NK-92 (cell line): ENCODE data around the gene CEP85L.

ENCODE experiments used
- DNase-seq: peaks from one replicate; lab custom pipeline; 2025; ENCODE audit not compliant: unreplicated experiment; lab: John Stamatoyannopoulos, UW

CEP85L gene

DNA sequence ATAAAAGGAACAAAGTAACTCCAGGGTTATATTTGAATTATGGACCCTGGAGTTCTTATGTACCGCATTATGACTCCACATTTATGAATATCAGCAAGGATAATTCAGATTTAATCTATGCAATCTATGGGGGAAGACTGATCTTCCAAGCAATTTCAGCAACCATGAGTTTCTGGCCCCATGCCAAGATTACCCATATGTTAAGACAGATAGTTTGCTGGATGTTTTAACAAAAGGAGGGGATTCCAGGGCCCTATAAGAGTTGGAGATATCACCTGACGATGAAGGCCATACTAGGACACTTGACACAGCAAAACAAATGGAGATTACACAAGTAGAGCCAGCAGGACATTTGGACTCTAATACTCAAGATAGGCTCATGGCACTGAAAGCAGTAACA lies 149.2 kb downstream of the CEP85L start:
- DNase-seq: no peak

DNA sequence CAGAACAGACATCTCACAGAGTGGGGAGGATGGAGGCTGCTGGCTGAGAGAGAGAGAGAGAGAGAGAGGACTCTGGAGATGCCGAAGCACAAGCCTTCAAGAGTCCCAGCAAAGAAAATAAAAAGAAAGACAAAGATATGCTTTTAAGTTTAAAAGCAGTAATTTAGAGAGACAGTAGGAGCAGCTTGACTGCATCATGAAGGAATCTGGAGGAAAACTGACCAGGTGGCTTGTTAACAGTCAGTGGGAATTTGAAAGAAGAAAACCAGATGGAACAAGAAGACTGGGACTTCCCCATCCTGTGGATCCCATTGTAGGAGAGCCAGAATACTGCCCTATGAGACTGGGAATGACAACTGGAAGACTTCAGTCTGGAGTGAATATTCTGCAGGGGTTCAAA lies 149.6 kb downstream of the CEP85L start:
- DNase-seq: no peak

DNA sequence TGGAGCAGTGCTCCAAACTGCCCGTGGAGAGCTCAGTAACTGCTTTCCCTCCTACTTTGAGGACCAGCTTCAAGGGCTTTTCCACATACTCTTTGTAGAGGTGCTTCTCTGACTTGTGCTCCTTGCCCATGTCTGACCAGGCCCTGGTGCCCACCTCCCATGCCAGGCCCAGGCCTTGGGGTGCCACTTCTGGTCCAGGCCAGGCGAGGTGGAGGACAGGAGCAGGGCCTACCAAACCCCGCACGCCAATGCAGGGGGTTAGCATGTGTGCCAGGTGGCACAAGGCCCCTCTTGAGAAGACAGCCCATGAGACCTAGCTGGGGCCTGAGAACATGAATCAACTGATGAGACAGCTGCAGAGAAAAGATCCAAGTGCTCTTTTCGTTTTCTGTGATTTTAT lies 150.3 kb downstream of the CEP85L start:
- DNase-seq: no peak

DNA sequence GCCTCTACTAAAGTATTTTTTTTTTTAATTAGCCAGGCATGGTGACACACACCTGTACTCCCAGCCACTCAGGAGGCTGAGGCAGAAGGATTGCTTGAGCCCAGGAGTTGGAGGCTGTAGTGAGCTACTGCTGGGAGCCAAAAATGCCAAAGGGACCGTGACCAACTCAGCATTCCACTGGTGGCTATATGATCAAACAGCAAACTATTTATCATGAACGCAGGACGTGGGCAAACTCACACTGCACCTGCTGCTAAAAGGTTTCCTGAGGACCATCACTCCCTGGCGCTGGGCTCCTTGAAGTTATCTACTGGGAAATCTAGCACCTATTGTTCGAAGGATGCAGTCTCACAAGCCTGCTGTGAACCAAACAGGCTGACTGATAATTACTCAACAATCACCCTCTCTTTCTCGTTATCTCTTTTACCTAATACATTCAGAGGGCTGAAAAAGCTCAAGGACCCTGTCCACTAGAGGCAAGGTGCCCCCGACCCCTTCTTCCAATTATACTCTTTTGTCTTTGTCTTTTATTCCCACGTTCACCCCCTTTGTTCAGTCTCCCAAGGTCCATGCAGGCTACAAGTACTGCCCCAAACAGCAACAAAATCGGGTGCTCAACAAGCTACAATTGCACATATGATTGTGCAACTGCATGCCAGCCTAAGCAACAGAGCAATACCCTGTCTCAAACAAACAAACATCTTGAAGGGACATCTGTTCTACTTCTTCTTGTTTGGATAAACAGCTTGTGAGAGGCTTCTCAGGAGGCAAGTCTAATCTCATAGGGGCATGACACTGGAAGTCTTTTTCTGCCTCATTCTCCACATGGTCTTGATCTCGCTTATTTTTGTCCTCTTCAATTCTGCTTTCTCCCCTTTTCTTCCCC lies 151.0 kb downstream of the CEP85L start:
- DNase-seq: no peak

DNA sequence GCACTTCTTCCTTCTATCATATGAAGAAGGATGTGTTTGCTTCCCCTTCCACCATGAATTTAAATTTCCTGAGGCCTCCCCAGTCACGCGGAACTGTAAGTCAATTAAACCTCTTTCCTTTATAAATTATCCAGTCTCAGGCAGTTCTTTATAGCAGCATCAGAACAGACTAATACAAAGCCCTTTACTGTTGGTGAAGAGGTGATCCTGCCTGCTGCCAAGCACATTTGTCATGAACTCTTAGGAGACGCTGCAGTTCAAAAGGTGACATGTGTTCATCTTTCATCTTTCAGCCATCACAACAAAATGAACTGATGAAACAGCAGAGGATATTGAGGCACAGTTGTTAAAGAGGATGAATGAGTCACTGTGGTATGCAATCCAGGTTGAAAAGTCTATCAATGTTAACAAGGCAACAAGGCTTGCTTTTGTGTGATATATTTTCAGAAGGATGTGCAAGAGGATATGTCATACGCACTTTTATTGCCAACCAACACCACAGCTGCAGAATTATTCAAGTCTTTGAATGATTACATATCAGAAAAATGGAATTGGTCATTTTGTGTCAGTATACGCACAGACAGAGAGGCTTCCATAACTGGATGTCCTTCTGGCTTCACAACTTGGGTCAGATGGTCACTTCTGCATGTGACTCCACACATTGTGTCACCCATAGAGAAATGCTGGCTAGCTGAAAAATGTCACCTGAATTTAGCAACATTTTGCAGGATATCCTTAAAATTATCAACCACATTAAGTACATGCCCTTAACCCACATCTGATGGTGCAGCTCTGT lies 155.7 kb downstream of the CEP85L start:
- DNase-seq: no peak

DNA sequence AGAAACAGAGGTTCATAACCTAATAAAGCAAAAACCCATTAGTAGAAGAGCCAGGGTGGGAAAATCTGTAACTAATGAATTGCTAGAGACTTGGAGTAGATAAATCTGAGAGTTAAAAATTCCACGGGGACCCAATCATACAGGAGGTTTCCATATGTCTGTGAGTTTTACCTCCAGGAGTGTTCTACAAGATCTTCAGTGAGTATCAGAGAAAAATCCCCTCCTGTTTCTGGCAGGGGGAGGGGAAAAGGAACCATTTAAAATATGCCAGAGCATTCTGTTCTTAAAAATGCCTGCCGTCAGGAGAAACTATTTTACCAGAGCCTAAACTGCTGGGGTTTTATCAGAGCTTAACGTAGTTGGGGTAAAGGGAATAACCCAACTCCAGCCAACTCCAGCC lies 157.3 kb downstream of the CEP85L start:
- no peak for DNase-seq

DNA sequence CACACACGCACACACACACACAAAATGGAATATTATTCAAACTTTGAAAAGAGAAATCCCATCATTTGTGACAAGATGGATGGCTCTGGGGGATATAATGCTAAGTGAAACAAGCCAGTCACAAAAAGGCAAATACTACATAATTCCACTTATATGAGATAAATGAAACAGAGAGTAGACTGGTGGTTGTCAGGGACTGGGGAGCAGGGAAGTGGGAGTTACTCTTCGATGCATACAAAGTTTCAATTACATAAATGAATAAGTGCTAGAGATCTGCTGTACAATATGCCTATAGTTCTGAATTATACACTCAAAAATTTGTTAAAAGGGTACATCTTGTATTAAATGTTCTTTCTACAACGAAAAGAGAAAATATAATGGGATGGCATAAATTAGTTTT lies 161.4 kb downstream of the CEP85L start:
- DNase-seq: no peak

DNA sequence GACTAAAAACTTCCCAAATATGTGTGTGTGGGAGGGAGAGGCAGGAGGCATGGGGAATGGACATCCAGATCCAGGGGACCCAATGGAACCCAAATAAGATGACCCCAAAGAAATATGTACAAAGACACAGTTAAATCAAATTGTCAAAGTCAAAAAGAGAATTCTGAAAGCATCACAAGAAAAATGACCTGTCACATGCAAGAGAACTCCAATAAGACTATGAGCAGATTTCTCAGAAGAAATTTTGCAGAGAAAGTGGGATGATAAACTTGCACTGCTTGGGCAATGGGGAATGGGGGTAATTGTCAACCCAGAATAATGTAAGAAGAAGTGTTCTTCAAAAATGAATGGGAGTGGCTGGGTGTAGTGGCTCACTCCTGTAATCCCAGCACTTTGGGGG lies 162.8 kb downstream of the CEP85L start:
- DNase-seq: no peak

DNA sequence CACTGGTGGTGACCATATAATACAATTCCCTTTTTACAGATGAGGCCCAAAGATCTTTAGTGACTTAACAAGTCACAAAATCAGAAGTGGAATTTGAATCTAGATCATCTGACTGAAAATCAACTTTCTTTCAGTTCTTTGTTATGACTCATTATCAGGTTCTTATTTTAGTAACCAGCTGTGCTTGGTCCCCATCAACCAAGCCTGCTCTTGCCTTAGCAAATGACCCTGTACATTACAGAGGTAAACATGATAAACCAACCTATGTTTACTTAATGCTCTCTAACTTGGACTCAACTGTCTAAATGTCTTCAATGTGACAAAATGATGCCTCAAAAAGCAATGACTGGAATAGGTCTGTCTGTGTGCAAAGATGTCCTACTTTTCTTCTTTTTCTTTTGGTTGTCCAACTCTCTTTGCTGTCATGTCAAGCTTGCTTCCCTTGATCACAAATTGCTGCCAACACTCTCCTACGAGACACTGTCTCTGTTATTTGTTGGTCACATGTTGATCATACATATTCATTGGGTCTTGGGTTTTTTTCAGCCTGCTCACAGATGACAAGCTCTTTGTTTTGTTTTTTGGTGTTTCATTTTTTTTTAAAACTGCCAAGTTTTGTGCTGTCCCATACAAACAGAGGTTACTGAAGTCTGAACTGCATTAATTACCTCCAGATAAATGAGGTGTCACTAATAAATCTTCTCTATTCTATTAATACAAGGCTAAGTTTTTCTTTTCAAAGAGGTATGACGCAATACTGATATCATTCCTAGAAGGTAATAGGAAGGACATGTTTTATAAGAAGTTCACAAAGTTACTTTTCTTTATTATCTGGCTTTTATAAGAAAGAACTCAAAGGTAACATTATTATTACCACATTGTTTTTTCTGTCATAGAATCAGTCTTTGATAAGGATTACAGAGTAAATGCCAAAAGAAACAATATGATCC lies 165.5 kb downstream of the CEP85L start:
- no peak for DNase-seq

DNA sequence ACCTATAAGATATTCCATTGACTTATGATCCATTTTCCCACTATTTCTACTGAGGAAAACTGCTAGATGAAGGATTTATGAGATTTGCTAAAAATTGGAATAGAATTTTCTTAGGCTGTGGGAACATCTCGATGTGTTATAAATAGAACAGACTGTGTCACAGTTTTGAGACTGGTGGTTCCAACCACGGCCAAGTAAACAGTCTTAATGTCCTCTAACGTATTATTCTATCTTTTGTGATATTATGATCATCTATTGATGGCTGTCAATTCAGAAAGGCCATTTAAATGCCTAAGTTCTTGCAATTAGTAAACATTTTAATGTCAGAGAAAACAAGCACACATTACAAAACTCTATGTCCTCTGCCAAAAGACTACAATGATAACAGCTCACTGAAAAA lies 174.8 kb downstream of the CEP85L start:
- DNase-seq: no peak

DNA sequence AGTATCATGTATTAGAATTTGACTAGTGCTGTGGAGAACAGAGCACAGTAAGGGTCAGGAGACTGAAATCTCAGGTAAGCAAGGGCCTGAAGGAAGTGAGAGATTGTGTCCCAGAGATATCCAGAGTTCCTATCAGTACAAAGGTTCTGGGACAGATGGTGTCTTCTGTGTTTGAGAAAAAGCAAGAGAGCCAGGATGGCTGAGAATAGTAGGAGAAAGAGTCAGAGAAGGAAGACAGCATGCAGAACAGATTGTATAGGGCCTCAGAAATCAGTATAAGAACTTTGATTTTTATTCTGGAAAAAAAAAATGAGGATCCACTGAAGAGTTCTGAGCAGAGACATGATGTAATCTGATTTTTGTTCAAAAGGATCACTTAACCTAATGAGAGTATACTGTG lies 178.1 kb downstream of the CEP85L start:
- DNase-seq: no peak

DNA sequence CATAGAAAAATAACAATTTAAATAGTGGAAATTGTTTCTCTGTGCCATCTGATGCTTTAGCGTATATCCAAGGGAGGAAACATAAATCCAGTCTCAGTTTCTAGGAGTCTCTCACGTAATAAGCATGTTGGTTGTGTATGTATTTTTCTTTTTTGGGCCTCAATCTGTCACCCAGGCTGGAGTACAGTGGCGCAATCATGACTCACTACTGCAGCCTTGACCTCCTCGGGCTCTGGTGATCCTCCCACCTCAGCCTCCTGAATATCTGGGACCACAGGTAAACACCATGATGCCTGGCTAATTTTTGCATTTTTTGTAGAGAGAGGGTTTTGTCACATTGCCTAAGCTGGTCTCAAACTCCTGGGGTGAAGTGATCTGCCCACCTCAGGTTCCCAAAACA lies 181.9 kb downstream of the CEP85L start:
- no peak for DNase-seq

DNA sequence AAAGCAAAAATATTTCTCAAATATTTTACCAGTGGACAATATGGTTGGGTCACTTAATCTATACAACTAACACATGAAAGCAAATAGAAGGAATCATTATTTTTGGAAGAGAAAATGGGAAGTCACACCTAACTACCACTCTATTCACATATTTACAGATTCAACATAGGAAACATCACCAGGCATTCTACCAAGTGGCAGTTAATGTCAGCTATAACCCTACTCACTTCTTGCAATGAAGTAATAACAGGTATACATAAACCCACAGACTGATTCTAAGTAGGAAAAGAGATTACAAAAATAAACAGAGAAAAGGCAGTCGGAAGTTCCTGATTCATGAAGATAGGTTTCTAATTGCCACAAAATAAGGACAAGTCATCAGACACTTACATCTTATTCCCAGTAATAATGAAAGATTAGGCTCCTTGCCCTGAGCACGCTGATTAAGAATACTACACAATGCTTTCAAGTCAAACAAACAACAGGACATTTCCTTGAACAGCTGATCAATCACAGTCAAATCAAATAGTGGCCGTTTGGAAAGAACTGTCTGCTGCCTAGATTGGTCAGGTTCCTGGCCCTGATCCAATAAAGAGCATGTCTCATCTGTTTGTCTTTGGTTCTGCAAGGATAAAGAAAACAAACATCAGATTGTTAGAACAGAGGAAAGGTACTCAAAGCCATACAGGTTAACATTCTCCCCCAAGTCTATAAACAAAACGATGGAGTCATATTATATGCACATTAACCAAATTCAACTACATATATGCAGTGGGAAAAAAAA lies 182.5 kb downstream of the CEP85L start:
- DNase-seq: no peak

DNA sequence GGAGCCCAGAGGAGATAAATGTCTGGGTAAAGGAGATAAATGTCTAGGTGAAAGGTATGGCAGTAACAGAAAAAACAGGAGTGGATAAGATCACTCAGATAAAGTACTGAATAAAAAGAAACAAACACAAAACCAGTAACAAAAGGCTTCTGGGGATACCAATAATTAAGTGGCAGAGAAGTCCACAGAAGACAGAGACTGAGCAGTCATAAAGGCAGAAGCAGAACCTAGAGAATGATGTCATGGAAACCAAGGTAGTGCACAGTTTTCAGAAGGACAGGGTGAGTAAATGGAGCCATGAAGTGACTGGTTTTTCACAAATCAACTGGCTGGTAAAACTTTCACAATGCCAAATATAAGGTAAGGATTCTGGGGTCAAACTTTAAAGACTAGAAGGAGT lies 184.2 kb downstream of the CEP85L start:
- no peak for DNase-seq

DNA sequence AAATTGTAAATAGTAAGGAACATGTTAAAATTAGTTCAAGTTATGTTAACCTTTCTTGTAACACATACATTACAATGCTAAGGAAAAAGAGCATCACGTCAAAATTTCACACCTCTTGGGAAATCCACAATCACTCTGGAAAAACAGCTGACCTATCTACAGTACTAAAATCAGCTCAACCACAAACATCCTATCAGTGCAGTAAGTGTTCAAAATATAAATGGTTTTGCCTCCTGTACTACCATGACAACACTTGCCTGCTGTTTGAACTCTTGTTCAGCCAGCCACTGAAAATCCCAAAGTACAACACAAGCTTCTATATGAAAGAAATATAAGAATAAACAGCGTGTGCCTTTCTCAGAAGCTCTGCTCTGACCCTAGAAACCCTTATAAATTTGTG lies 186.8 kb downstream of the CEP85L start:
- DNase-seq: no peak

DNA sequence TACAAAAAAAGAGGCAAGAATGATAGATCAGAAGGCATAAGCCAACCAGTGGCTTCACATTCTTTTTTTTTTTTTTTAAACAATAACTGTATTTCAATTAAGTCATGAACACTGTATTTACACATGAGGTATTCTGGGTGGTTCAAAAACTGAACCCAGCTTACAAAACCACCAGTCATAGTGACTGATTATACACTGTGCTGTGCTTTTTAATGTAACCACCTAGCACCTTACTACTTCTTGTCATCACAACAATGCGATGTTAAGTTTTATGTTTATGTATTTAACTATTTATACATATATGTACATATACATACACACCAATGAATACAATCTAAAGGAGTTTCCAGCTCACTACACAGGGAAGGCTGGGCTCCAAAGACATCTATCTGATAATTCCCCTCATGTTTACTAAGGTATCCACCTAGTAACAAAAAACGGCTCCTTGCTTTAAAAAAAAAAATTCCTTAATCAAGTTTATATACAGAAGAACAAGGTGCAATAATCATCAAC lies 190.4 kb downstream of the CEP85L start:
- no peak for DNase-seq

DNA sequence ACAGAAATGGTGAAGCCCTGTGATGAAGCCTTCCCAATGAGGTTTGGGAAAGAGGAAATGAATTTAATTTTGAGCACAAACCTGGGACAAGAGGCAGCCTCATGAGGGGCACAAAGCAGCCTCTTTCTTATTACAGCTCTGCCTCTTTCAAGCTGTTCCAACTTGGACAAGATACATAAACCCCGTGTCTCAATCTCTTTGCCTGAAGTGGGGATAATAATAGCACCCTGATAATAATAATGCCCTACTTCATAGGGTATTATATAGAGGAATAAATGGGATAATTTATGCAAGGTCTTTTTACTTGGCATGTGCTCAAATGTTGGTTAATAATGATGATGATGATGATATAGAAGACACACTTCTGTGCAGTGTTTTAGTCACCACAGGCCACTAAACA lies 194.4 kb downstream of the CEP85L start:
- no peak for DNase-seq

DNA sequence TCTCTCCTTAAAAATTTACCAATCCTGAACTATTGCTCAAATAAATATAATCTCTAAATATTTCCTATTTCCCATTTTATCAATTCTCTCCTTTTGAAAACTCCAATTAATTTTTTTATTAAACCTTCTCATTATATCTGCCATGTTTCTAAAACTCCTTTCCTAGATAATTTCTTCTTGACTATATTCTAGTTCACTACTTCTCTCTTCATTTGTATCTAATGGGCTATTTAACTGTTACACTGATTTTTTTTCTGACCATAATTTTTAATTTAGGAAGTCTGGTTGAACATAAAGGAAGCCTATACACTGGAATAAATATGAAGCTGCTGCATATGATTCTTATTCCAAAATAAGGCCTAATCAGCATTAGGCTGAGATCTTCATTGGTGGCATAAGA lies 199.6 kb downstream of the CEP85L start:
- no peak for DNase-seq

DNA sequence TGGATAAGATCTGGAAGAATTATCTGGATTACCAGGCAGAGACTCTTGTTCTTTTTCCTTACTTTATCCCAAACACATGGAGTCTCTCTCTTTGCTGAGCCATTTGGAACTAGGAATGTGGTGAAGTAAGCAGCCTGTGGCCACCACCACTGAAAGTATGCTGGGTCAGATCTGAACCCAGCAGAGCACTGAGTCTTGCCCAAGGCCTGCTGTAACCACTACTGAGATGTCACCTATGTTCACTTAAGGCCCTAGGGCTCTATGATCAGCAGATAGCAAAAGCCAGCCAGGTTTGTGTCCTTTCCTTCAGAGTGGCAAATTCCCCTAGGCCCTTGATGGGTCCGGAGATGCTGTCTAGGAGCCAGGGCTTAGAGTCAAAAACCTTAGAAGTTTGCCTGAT lies 206.6 kb downstream of the CEP85L start:
- DNase-seq: no peak

DNA sequence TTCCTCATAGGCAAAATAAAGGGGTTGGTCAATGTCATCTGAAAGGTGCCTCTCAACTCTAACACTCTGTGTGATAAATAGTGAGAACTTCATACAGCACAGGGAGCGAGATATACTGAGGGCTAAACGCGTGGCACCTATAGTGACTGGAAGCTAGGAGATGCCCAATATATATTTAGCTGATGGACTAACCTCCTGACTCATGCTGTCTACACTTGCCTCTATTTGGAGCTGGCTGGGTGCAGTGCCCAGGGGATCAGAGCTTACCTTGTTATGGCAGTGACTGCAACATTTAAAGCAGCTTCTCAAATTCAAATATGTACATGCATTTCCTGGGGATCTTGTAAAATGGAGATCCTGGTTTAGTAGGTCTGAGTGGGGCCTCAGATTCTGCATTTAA lies 214.9 kb downstream of the CEP85L start:
- no peak for DNase-seq
